VCaP (cell line): ENCODE results near the gene ELAVL3.
"Not testable (repeated sequence)": the region's sequence is repeated elsewhere in the genome, so short reads cannot be mapped to it uniquely, and the experiment has no call there.

Experiments used
- H3K27ac ChIP-seq: fragments of 450-650 bp; 2 replicates; pipeline ENCODE4 v1.5.1; 2017
- CTCF ChIP-seq: fragments of 450-650 bp; conservative IDR thresholded peaks from 2 replicates; pipeline ENCODE4 v1.5.1; 2017; ENCODE audit warnings: mild to moderate bottlenecking, moderate library complexity

The ELAVL3 gene

DNA sequence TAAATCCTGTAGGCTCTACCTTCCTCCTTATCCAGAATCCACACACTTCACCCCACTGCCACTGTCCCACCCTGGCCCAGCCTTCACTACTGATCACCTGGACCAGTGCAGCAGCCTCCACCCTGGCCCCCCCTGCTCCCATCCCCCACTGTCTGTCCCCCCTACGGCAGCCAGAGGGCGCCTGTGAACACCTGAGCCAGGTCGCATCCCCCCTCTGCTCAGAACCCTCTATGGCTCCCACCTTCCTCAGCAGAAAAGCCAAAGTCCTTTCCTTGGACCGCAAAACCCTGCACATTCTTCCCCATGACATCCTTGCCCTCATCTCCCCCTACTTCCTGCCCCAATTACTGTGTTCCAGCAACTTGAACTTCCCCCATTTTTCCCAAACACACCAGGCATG lies 20.6 kb downstream of the ELAVL3 start:
- H3K27ac ChIP-seq = no peak overlapping the region
- TF ChIP-seq CTCF = 0 out of 2 replicates have a peak, but pooled peaks have one; percentile 28

DNA sequence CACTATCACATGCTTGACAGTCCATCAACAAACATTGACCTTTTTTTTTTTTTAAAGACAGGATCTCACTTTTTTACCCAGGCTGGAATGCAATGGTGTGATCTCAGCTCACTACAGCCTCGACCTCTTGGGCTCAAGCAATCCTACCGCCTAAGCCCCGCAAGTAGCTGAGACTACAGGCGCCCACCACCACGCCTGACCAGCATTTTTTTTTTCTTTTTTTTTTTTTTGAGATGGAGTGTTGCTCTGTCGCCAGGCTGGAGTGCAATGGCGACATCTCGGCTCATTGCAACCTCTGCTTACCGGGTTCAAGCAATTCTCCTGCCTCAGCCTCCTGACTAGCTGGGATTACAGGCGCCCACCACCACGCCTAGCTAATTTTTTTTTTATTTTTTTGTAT lies 21.9 kb downstream of the ELAVL3 start:
- not testable (repeated sequence) for H3K27ac ChIP-seq

DNA sequence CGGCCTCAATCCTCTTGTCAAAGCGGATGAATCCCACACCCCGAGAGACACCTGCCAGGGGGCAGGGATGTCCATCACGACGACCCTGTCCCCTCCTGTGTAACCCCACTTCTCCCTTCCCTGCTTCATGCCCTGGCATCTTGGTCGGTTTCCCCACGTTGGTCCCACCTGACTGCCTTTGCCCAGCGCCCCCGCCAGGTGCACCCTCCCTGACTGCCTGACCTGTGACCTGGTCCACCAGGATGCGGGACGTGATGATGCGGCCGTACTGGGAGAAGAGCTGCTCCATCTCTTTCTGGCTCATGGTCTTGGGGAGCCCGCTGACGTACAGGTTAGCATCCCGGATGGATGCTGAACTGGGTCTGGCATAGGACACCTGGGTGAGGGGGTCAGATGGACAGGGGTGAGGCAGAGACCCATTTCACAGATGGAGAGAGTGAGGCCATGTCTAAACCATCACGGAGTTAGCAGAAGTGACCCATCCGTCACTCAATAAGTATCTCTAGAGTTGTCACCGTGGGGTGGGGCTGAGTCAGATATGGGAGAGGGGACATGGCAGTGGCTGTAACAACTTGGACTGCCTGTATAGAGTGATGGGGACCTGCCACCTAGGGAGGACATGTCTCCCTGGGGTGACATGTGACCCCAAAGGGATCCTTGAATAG lies 22.5 kb downstream of the ELAVL3 start:
- no peak for TF ChIP-seq CTCF

DNA sequence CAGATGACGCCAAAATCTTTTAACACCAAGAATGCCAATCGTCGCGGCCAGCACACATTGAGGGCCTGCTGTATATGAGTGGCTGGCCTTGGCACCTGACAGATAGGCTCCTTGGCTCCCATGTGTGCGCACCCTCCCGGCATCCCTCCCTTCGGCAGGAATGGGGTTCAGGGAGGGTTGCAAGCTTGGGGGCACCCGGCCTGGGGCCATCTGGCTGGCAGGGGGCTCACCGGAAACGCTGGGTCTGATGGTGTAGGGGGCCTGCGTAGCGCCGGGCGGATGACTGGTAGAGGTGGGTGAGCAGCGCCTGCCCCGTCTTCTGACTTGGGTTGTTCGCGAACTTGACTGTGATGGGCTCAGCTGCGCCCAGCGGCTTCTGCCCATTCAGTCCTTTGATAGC lies 23.0 kb downstream of the ELAVL3 start:
- no peak for TF ChIP-seq CTCF
- H3K27ac ChIP-seq = no peak overlapping the region

More for the DNA sequence above, 22.5 kb downstream of the ELAVL3 start:
- H3K27ac ChIP-seq = no peak overlapping the region

DNA sequence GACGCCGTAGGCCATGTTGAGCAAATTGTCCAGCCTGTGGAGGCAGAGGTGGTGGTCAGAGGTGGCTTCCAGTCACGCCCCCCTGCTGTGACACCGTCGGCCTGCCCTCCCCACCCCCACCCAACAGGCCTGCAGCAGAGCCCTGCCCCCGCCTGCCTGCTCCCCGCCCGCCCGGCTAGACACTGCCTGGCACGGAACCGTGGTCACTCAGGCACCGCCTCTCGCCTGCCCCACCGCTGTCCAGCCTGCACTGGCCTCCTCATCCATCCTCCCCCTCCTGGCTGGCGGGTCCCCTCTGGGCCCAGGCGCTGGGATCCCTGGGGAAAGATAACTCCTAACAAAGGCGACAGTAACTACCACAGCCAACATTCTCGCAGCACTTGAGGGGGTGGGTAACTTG lies 23.7 kb downstream of the ELAVL3 start:
- TF ChIP-seq CTCF = no peak
- no peak overlapping the region for H3K27ac ChIP-seq

DNA sequence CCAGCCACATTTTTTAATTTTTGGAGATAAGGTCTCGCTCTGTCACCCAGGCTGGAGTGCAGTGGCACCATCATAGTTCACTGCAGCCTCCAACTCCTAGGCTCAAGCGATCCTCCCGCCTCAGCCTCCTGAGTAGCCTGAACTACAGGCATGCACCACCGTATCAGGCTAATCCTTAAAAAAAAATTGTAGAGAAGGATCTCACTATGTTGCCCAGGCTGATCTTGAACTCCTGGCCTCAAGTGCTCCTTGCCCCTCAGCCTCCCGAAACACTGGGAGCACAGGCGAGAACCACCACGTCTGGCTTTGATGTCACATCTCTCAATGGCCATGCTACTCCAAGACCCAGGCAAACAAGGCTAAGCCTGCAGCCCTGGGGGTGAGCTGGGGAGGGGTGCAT lies 24.2 kb downstream of the ELAVL3 start:
- TF ChIP-seq CTCF = no peak
- H3K27ac ChIP-seq = no peak overlapping the region

- H3K27ac ChIP-seq = not testable (repeated sequence)
These were observed 25.7 kb downstream of the ELAVL3 start for GRCh38 chr19:11455233-11455554.

DNA sequence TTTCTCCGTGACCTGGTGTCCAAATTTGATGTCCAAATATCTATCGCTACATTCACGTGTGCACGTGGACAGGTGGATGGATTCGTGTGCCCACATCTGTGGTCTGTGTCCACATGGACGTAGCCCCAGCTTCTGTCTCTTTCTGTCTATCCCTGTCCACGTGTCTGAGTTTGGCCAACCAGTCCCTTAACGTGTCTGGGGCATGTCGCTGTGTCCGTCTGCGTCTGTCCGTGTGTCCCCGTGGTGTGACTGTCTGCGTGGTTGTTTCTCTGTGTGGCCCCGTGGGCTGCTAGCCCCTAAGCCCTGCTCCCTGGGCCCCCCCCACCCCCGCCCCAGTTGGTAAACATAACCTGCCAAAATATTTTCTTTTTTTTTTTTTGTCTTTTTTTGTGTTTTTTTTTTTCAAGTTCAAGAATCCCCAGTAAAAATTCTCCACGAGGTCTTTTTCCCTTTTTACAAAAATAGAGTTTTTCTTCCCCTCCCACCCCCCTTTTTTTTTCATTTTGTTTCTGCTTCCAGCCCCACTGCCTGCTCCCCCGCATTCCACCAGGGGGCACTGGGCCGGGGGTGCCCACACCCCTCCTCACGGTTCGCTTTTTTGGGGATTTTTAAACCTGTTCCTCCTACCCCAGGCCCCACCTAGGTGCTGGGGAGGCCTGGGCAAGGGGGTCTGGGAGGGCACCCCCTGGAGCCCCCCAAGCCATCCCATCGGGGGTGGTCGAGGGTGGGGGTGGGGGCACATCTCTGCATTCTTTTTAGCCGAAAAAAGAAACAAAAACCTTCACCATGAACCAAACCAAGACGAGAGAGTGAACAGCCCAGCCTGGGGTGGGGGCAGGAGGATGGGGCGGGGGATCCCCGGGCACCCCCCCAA lies 27.1 kb downstream of the ELAVL3 start:
- no peak overlapping the region for H3K27ac ChIP-seq
- TF ChIP-seq CTCF = 0 out of 2 replicates have a peak, but pooled peaks have one; percentile 9
